HS-5 (cell line): ENCODE results near the gene BCAR1.
"Not testable (repeated sequence)": the region's sequence is repeated elsewhere in the genome, so short reads cannot be mapped to it uniquely, and the experiment has no call there.

Experiments used
- DNase-seq: peaks from one replicate; pipeline ENCODE4 v3.0.0-alpha.2; 2012; ENCODE audit warnings: low read depth

Gene BCAR1

DNA sequence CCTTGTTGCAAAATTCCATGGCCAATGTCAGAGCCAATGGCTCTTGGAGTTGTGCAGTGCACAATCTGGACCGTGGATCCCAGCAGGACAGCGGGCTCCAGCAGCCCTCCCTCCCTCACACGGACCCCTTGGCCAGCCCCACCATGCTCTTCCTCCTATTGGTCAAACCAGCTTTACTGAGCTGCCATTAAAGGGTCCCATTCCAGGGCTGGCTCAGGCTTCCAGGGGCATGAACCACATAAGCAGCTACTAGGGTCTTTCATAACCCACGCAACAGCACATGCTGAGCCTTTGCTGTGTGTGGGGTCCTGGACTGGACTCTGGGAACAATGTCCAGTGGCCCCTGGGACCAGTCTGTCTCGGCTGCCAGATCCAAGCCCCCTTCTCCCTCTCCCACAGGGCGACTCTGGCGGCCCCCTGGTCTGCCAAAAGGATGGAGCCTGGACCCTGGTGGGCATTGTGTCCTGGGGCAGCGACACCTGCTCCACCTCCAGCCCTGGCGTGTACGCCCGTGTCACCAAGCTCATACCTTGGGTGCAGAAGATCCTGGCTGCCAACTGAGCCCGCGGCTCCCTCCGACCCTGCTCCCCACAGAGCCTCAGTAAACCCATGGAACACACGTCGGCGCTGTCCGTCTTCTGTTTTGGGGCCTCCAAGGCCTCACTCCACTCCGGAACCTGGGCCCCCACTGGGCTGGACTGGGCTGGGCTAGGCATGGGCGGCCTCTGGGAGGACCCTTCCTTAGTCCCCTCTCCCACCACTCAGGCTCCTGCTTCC is 26.9 kb downstream of the BCAR1 start:
- DNase-seq: no peak

DNA sequence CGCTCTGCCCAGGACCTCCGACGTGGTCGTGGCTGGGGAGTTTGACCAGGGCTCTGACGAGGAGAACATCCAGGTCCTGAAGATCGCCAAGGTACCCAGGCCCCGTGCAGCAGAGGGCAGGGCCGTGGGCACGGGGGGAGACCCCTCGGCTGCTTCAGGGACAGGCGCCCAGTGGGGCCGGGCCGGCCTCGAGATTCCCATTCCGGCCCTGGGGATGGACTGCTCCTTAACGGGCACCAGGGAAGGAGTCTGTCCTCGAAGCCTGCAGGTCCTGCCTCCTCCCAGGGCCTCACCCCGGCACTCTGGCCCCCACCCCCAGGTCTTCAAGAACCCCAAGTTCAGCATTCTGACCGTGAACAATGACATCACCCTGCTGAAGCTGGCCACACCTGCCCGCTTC is 28.3 kb downstream of the BCAR1 start:
- DNase-seq: not testable (repeated sequence)

DNA sequence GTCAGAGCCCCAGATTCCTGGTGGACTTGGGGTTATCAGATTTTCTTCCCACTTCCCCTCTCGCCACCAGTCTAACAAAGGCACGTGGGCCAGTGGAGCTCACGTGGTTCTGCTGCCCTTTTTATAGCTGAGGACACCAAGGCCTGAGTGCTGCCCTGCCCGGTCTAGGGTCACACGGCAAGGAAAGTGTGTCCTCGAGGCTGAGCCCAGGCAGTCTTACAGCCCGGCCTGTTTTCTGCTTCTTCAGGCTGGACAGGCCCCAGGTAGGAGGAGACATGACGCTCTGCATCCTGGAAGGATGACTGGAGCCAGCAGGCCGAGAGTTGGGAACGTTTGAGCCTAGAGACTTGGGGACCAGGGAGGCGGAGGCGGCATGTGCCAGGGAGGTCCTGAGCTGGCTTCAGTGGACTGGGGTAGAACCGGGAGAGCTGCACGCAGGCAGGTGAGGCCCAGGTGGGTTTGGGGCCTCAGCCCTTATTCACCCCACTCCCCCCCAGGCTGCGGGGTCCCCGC is 29.1 kb downstream of the BCAR1 start:
- DNase-seq: no peak

DNA sequence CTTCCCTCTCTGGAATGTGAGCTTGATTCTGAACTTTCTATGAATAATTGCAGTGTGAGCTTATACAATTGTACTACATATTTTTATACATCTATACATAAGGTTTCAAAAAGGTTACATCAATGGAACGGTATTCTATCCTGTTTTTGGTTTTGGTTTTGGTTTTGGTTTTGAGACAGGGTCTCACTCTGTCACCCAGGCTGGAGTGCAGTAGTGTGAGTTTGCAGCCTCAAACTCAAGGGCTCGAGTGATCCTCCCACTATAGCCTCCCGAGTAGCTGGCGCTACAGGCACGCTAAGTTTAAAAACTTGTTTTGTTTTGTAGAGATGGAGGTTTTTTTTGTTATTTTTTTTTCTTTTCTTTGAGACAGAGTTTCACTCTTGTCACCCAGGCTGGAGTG is 31.6 kb downstream of the BCAR1 start:
- DNase-seq: no peak

DNA sequence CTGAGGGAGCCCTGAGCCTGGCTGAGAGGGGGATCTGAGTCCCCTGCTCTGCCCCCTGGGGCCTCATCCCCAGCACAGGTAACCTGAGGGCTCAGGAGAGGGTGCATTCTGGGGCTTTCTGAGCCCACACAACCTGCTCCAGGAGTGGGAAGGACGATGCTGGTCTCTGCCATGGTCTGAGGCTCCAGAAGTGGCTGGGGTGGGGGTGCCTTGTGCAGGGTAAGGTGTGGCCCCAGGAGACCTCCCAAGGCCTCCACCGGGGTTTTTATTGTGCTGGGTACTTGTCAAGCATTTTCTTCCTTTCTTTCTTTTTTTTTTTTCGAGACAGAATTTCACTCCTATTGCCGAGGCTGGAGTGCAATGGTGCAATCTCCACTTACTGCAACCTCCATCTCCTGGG is 32.3 kb downstream of the BCAR1 start:
- no peak for DNase-seq

DNA sequence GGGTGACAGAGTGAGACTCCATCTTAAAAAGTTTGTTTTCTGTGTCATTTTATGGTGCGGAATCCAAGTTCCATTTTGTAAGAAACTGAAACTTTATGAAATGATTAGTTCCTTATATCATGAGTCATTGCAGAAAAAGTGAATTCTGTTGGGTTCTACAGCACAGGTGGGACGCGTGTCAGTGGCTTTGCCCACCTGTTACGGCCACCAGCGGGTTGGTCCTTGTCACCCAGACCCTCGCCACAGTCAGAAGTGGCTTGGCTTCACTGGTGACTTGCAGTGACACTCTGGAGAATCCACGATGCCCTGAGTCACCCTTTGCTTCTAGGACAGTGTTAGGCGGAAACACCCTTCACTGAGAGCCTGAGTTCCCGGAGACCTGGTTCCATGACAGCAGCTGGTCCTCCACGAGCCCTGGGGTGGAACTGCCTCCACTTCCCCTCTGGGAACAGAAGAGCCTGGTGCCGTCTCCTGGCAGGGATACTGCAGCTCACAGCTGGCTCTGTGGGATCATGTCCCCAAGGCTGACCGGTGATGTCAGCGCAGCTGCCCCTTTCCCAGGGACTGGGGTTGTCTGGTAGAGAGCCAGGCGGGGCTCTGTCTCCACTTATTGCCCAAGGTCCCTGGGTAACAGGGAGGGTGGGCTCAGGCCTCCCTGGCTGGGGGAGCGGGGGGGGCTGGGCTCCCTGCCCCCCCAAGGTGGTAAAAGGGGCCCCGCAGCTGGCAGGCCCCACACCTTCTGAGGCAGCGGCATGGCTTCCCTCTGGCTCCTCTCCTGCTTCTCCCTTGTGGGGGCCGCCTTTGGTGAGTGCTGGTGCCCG is 33.0 kb downstream of the BCAR1 start, which contains the start of gene CTRB1:
CTRB1 (plus strand) TSS at position 733 of the 821 bp plus-strand sequence; CDS start at position 753, 20 bp downstream.
- DNase-seq: no peak

DNA sequence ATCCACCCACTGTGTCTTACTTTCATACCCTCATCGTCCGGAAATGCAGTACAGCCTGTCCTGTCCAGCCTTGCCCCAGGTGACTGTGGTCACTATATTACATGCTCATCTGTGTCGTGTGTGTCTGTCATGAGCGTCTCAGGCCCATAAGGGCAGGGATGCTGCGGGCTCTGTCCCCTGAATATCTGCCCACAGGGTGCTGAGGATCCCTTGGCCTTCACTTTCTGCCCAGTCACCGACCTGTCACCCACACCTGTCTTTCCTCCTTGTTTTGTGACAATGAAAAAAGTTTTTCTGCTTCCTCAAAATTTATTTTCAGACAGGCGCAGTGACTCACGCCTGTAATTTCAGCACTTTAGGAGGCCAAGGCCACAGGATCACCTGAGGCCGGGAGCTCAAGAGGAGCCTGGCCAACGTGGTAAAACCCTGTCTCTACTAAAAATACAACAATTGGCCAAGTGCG is 34.0 kb downstream of the BCAR1 start:
- DNase-seq: no peak

DNA sequence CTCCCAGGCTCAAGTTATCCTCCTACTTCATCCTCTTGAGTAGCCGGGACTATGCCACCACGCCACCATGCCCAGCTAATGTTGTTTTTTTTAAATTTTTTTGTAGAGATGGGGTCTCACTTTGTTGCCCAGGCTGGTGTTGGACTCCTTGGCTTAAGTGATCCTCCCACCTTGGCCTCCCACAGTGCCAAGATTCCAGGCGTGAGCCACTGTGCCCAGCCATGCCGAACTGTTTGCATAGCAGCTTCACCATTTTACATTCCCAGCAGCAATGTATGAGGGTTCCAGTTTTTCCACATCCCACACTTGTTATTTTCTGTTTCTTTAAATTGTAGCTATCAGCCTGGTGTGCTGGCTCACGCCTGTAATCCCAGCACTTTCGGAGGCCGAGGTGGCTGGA is 34.8 kb downstream of the BCAR1 start:
- no peak for DNase-seq

DNA sequence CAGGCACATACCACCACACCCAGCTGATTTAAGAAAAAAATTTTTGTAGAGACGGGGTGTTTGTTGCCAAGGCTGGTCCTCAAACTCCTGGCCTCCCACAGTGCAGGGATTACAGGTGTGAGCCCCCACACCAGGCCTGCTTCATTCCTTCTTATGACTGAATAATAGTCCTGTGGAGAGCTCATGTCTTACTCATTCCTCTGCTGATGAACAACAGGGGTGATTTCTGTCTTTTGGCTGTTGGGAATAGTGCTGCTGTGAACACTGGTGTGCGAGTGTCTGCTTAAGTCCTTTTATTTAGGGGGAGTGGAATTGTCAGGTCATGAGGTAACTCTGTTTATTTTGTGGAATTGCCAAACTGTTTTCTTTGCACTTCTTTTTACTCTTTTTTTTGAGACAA is 35.3 kb downstream of the BCAR1 start:
- no peak for DNase-seq

DNA sequence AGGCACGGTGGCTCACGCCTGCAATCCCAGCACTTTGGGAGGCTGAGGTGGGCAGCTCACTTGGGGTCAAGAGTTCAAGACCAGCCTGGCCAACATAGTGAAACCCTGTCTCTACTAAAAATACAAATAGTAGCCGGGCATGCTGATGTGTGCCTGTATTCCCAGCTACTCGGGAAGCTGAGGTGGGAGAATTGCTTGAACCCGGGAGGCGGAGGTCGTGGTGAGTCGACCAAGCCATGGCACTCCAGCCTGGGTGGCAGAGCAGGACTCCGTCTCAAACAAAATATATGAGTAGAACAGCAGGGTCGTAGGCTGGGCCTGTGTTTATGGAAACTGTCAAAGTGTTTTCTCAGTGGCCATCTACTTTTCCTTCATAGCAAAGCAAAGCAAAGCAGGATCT is 40.1 kb downstream of the BCAR1 start:
- DNase-seq: not testable (repeated sequence)

DNA sequence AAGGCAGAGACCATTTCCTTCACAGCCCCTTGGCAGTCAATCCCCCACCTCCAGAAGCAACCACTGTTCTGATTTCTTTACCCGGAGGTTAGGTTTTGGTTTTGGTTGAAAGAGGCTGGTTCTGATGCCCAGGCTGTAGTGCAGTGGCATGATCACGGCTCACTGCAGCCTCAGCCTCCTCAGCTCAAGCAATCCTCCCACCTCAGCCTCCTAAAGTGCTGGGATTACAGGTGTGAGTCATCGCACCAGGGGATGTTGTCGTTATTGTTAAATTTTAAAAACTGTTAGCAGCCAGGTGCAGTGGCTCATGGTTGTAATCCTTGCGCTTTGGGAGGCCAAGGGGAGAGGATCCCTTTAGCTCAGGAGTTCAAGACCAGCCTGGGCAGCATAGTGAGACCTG is 41.5 kb downstream of the BCAR1 start:
- no peak for DNase-seq

DNA sequence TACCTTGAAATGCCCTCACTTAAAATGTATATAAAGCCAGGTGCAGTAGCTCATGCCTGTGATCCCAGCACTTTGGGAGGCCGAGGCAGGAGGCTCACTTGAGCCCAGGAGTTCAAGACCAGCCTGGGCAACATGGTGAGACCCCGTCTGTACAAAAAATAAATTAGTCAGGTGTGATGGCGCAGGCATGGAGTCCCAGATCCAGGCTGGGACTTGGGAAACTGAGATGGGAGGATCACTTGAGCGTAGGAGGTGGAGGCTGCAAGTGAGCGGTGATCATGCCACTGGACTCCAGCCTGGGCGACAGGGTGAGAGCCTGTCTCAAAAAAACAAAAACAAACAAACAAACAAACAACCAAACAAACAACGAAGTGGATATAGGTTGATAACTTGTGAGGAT is 41.9 kb downstream of the BCAR1 start:
- not testable (repeated sequence) for DNase-seq

DNA sequence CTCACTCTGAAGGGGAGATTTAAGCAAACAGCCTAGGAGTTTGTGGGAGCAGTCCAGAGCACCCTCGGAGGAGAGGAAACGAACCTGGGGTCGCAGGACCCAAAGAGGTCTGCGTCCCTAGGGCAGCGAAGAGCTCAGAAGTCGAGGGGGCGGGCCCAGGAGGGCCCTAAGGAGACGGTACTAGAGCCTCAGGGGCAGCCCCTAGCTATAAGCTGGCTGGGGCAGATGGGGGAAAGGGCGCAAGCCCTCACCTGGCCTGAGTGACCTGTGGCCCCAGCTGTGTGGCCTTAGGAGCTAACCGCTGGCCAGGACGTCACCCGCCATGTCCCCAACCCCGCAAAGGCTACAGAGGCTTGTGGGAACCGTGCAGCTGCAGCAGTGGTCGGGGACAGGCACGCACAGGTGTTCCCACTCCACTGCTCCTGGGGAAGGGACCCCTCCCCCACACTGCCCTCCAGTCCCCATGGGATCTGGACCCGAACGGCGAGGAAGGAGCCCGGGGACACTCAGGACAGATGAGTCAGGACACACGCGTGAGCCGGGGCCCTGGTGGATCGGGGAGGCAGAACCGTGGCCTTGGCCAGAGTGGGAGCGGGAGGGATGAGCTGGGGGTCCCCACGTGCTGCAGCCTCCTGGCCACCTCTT is 42.4 kb downstream of the BCAR1 start:
- no peak for DNase-seq

DNA sequence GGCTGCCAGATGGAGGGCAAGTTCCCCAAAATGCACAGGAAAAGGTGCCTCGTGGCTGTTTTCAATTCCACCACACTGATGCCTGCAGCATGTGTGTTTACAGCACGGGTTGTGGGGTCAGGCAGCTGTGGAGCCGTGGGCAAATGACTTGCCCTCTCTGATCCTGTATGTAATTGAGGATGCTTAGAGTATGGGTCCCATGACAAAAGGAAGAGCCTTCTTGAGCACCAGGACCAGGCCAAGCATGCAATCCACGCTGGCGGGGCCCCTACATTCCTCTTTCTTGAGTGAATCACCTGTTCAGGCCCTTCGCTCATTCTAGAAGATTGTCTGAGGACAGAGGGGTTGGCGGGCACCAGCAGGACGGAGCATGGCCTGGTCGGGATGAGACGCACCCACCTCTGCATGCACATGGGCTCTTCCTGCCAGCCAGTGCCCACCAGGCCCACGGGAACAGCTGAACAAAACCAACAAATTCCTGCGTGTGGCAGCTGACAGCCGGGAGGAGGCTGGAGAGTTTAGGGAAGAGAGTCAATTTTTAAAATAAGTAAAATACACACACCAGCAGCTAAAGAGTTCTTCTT is 43.1 kb downstream of the BCAR1 start:
- no peak for DNase-seq

DNA sequence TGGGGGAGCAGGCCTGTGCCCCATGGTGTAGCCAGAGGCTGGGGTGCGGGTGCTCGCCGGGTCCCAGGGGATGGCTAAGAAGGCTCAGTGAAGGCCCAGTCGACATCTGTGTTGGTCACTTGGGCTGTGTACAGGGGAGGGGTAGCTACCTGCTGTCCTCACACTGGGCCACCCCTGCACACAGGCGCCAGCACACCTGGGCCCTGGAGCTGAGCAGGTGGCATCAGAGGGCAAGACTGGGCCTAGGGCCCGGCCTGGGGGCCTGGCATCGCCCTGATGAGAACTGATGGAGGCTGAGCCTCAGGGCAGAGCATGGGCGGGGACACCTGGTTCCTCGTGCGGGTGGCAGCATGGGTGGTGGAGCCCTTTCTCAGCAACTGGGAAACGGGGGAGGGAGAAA is 43.6 kb downstream of the BCAR1 start:
- DNase-seq: no peak

DNA sequence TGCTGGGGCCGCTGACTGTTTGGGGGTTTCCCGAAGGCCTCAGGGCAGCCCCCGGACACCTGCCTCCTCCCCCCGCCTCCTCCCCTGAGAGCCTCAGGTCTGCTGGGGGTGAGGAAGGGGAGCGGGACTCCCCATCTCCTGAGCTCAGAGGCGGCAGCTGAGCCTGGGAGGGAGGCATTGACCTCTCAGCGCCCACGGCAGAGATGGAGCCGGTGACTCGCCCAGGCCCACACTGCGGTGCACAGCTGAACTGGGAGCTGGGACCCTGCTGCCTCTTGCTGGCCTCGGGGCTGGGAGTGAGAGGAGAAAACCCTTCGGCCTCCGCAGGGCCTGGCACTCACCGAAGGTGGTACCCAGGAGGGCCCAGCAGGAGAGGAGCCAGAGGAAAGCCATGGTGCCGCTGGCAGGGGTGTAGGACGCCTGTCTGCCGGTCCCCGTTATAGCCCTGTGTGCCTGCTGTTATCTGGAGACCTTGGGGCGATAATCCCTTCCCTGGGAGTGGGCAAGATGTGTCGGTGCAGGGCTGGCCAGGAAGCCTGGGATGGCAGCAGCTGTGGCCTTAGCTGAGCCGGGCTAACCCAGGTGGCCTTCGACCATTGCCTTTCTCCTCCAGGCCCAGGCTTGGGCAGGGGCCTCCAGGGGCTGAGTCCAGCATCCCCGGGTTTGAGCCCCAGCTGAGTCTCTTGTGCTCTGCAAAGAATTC is 44.5 kb downstream of the BCAR1 start, which contains the start of gene CTRB2:
CTRB2 (minus strand) TSS at position 413 of the 703 bp plus-strand sequence; CDS start at position 393, 20 bp downstream.
- DNase-seq: no peak

DNA sequence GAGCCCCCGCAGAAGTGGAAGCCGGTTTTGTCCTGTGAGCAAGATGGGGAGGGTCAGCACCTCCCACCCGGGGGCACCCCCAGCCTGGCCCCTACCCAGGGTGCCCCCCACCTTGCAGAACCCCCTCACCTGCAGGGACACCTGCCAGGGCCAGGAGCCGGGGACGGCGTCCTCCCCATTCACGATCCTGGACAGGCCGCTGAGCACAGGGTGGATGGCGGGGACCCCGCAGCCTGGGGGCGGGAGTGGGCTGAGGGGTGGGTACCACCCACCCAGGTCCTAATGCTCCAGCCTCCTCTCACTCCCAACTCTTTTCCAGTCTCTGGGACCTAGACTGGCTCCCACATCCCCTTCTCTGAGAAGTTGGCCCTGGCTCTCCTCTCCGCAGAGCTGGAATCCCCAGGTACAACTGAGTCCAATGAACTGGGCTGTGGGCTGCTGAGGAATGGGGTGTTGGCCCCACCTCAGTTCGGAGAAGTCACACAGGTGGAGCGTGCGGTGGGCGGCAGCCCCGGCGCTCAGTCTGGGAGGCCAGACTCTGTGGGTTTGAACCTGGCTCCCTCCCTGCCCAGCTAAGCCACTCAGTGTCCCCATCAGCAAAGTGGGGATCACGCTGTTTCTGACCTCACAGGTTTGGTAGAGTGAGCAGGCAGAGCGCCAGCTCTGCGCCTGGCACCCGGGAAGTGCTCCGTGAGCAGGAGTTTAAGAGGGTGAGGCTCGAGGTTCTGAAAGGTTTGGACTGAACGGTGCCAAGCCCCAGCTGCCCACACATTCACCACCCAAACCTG is 45.3 kb downstream of the BCAR1 start:
- not testable (repeated sequence) for DNase-seq

DNA sequence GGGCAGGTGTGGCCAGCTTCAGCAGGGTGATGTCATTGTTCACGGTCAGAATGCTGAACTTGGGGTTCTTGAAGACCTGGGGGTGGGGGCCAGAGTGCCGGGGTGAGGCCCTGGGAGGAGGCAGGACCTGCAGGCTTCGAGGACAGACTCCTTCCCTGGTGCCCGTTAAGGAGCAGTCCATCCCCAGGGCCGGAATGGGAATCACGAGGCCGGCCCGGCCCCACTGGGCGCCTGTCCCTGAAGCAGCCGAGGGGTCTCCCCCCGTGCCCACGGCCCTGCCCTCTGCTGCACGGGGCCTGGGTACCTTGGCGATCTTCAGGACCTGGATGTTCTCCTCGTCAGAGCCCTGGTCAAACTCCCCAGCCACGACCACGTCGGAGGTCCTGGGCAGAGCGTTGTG is 46.0 kb downstream of the BCAR1 start:
- not testable (repeated sequence) for DNase-seq

DNA sequence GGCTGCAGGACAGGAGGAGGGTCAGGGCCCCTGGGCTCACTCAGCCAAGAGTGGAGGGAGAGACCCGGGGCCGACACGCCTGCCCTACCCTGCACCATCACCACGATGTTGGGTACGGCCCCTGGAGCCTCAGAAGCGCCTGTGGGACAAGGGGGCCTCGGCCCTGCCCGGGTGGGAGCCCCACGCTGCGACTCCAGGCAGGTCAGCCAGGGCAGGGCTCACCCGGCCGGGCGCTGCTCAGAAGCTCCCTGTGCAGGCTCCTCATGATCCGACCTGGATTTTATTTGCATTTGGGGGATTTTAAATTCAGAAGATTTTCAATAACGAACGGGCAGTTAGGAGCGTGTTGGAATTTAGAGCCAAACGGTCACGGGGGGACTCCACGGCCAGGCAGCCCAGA is 46.5 kb downstream of the BCAR1 start:
- not testable (repeated sequence) for DNase-seq

DNA sequence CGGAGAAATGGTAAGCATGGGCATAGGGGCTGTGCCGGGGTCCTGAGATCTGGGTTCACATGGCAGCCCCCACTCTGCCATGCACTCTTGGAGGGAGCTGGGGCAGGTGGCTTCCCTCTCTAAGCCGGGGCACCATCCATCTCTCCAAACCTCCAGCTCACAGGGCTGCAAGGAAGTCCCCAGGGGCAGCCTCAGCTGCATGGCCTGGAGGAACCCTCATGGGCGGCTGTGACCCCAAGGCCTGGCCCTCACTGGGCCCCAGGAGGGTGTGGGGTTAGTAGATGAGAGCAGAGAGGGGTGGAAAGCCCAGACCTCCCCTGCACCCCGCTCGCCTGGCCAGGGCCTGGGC is 47.0 kb downstream of the BCAR1 start:
- DNase-seq: no peak
